RWPE1 (cell line): ENCODE measurements around the gene FBXW4.

ENCODE experiments used
- CTCF ChIA-PET: fragments of 350-600 bp; sonication (Branson Sonifier 250); formaldehyde crosslinking; extraction: SDS; loops from one replicate; lab custom pipeline; 2021; lab: Yijun Ruan, JAX
- POLR2A ChIA-PET: fragments of 400-600 bp; formaldehyde crosslinking; extraction: SDS; loops from one replicate; lab custom pipeline; 2020; ENCODE audit warnings: antibody characterized with exemption; ENCODE audit not compliant: low non-redundant PET; lab: Yijun Ruan, JAX
- DNase-seq: peaks from one replicate; pipeline ENCODE4 v3.0.0; 2012; ENCODE audit warnings: low spot score
- H3K27ac ChIP-seq: fragments of 450-650 bp; 2 replicates; pipeline ENCODE4 v1.5.1; 2017
- TF ChIP-seq, protein P1 (sequence below): fragments of 450-650 bp; conservative IDR thresholded peaks from 2 replicates; pipeline ENCODE4 v1.5.1; 2017; ENCODE audit warnings: low read depth, mild to moderate bottlenecking

The FBXW4 gene

DNA sequence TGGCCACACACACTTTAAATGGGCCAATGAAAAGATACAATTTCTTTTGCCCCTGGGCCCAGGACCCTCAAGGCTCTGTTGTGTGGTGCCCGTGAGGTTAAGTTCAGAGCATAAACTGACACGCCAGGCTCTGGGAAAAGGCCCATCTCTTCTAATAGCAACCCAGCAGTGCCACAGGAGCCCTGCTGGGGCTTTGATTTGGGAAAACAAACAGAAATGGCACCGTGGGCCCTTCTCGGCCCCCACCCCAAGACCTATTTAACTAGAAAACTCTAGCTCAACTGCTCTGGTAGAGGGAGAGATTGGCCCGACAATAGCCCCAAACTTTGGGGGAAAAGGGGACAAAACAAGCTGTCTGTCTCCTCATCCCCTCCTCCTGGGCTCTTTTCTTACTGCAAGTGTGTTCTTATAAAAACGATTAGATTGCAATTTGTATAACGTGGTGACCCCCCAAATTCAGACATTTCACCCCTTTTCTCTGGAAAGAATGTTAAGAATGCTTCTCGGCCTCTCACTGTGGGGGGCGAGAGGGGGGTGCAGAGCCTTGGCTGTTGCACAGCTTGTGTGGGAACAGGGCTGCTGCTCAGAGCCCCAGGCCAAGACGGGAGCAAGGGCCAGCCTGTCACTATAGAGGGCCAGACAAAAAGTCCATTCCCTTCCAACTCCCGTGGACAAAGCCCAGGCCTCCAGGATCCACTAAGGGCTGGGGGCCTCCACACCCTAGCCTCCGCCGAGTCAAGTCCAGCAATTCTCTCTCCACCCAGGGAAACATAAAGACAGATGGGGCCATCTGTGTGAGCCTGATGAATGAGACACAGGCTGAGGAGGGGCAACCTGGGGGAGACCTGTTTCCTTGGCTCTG is 80.1 kb downstream of the FBXW4 start:
- H3K27ac ChIP-seq = no peak overlapping the region
- POLR2A ChIA-PET = no interaction called here
- CTCF ChIA-PET = interaction anchor here (0.6 to 1.1 kb wide), 3 partner anchors 226 to 565 kb away, joined by 3 to 4 read pairs (median 3); no protein-coding TSS in a partner anchor
- DNase-seq = no peak
- TF ChIP-seq, protein P1, sequence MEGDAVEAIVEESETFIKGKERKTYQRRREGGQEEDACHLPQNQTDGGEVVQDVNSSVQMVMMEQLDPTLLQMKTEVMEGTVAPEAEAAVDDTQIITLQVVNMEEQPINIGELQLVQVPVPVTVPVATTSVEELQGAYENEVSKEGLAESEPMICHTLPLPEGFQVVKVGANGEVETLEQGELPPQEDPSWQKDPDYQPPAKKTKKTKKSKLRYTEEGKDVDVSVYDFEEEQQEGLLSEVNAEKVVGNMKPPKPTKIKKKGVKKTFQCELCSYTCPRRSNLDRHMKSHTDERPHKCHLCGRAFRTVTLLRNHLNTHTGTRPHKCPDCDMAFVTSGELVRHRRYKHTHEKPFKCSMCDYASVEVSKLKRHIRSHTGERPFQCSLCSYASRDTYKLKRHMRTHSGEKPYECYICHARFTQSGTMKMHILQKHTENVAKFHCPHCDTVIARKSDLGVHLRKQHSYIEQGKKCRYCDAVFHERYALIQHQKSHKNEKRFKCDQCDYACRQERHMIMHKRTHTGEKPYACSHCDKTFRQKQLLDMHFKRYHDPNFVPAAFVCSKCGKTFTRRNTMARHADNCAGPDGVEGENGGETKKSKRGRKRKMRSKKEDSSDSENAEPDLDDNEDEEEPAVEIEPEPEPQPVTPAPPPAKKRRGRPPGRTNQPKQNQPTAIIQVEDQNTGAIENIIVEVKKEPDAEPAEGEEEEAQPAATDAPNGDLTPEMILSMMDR = no peak

DNA sequence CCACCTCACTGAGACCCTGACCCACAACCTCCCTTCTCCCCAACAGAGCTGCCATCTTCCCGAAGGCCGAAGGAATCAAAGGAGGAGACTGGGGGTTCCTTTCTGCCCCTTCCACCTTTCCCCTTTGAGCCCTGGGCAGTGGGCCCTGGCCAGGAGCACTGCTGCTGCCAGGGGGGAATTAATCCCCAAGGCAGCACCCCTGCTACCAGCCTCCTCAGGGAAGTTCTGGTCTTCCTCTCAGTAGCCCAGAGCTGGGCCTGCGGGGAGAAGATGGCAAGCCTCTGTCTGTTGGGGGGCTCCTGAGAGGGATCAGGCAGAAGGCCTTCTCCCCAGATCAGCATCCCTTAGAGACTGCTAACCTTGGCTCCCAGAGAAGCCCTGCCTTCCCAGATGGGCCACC is 81.3 kb downstream of the FBXW4 start:
- POLR2A ChIA-PET = no interaction called here
- TF ChIP-seq, protein P1 = no peak
- DNase-seq = no peak
- H3K27ac ChIP-seq = peak overlapping the region; percentile 2; the same call in 1 of the 2 replicates
- CTCF ChIA-PET = interaction anchor here (0.6 to 1.3 kb wide), 3 partner anchors 168 to 442 kb away, joined by 3 to 4 read pairs (median 4); no protein-coding TSS in a partner anchor

DNA sequence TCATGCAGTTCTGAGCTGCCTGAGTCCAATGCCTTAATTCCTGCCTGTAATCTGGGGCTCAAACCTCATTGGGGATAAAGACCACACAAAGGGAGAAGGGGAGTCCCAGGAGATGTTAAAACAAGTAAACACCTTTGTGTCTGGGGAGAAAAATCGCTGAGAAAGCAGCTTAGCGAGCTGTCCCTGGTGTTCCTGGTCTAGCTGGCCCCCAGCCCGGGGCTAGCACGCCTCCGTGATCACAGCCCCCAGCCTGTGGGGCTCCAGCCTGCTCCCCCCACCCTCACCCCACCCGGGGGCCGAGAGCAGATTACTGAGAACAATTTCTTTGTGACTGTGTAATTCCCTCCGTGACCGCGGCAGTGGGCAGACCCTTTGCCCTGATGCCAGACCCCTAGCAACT is 82.1 kb downstream of the FBXW4 start:
- DNase-seq = no peak
- ChIA-PET POLR2A (no interaction called here), CTCF (interaction anchor here (0.6 to 1.3 kb wide), 4 partner anchors 9 to 436 kb away, joined by 3 to 4 read pairs (median 4); no protein-coding TSS in a partner anchor)
- H3K27ac ChIP-seq = 0 out of 2 replicates have a peak overlapping the region, but pooled peaks have one; percentile 2
- TF ChIP-seq, protein P1 = no peak

DNA sequence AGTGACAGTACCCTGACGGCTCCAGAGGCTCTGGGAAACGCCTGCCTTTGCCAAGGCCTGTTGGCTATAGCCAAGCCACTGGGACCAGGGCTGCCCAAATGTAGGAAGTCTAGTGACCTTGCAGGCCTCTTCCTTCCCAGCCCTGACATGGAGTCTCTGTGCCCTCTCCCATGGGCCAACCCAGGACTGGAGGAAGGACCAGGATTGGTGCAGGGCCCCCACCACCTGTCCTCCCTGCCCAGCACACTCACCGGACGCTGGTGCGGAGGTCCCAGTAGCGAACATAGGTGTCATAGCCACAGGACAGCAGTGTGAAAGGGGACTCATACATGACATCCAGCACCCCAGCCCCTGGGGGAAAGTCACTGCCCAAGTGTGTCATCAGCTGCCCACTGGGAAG is 82.9 kb downstream of the FBXW4 start:
- TF ChIP-seq, protein P1 = no peak
- CTCF ChIA-PET = interaction anchor here (1.1 kb wide), 1 partner anchor 9 kb away, joined by 4 read pairs; no protein-coding TSS in a partner anchor
- POLR2A ChIA-PET = no interaction called here
- H3K27ac ChIP-seq = peak overlapping the region; percentile 28
- DNase-seq = no peak

DNA sequence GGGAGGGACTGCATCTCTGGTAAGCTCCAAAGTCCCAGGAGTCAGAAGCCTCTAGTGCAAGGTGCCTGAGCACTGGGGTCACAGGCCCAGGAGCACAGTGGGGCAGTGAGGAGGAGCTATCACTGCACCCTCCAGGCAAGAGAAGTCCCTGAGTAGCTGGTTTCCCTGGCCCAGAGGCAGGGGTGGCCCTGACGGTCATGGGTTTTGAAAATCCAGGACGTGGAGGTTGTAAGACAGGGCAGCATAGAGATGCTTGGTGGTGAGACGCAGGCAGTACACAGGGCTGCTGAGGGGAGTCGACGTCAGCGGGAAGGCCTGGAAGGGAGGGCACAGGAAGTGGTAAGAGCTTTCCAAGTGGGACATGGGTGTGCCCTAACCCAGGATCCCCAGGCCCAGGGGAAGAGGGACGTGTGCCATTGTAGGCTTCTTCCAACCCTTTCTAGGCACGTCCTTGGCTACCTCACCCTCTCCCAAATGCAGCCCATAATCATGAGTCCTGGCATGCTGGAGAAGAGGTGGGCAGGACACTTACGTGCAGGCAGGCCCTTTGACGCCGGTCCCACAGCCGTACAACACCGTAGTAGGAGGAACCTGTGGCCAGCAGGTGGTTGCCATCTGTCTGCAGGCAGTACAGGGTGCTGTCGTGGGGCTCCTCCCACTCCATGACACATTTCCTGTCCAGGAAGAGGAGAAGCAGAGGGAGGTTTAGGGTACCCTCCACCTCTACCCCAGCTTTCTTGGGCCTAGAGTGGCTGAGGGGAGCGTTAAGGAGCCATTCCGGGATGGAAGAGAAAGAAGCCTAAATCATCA is 83.7 kb downstream of the FBXW4 start:
- ChIA-PET POLR2A (no interaction called here), CTCF (no interaction called here)
- TF ChIP-seq, protein P1 = no peak
- H3K27ac ChIP-seq = peak overlapping the region; percentile 28
- no peak for DNase-seq

DNA sequence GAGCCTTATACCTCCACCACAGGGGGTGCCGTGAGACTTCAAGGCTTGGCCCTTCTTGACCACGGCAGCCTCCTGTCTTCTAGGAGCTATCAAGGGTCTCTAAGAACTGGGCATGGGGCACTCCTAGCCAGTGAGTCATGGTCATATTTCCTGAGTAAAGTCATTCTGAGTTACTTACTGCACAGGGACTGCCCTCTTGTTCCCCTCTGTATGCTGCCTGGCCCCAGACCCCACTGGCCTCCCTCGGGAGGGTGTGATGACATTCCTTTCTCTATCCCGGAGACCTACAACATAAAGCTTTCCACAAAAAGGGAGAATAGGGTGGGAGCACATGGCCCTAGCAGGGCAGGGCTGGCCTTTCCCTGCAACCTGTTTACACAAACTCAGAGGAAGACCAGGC is 85.5 kb downstream of the FBXW4 start:
- H3K27ac ChIP-seq = no peak overlapping the region
- CTCF ChIA-PET = no interaction called here
- POLR2A ChIA-PET = no interaction called here
- DNase-seq = no peak
- TF ChIP-seq, protein P1 = no peak
